ENCODE results near the gene TASP1. TPM values are rescaled to one million over a fixed set of nuclear protein-coding genes. Genes with fewer than 3 reads are reported as not detected.

Gene TASP1
- total and polyA plus RNA-seq, 8 donors = 2.9 to 33.8 (median 6.9) TPM

- 6 to 33% (median 8%) methylated on average over 1 of the region's 1 CpG for whole genome bisulfite sequencing, 5 donors
- H3K36me3 ChIP-seq = no peaks in the 10 kb centered on the region
- no peaks in the 10 kb centered on the region for H3K27me3 ChIP-seq
- no peak overlapping the region for H3K4me3 ChIP-seq
- H3K27ac ChIP-seq = no peak overlapping the region
- intact Hi-C loops (cut with DNase I; ENCODE audit: low total_unique reads) = no loop called here
- no peaks in the 10 kb centered on the region for H3K4me1 ChIP-seq
- DNase-seq = no peak
- TF ChIP-seq EP300 (IDR thresholded peaks at IDR 0.05) (no peak), CTCF (IDR thresholded peaks at IDR 0.05) (no peak), POLR2A (IDR thresholded peaks at IDR 0.05) (no peak), POLR2AphosphoS5 (IDR thresholded peaks at IDR 0.05) (no peak)
- no peaks in the 10 kb centered on the region for H3K9me3 ChIP-seq
Measured at GRCh38 chr20:13683833-13684232, 45.1 kb upstream of the TASP1 start.

GRCh38 chr20:13681248-13682125 is 42.8 kb upstream of the TASP1 start:
- WGBS, 5 donors = 57 to 84% (median 64%) methylated on average over 4 of the region's 4 CpGs
- Histone ChIP-seq H3K9me3 (no peaks in the 10 kb centered on the region), H3K36me3 (no peaks in the 10 kb centered on the region), H3K27me3 (no peaks in the 10 kb centered on the region), H3K27ac (no peak overlapping the region), H3K4me1 (no peaks in the 10 kb centered on the region), H3K4me3 (no peak overlapping the region)
- TF ChIP-seq CTCF (IDR thresholded peaks at IDR 0.05) (no peak), EP300 (IDR thresholded peaks at IDR 0.05) (no peak), POLR2A (IDR thresholded peaks at IDR 0.05) (no peak), POLR2AphosphoS5 (IDR thresholded peaks at IDR 0.05) (no peak)
- peak in 1 of 2 donors; percentile 44 for DNase-seq
- intact Hi-C loops (cut with DNase I; ENCODE audit: low total_unique reads) = no loop called here

- no peak for TF ChIP-seq CTCF (IDR thresholded peaks at IDR 0.05)
- no peak for TF ChIP-seq POLR2A (IDR thresholded peaks at IDR 0.05)
- no peak for TF ChIP-seq POLR2AphosphoS5 (IDR thresholded peaks at IDR 0.05)
- TF ChIP-seq EP300 (IDR thresholded peaks at IDR 0.05) = no peak
- Histone ChIP-seq H3K27ac (no peak overlapping the region), H3K4me3 (no peak overlapping the region), H3K36me3 (no peaks in the 10 kb centered on the region), H3K27me3 (no peaks in the 10 kb centered on the region), H3K4me1 (no peaks in the 10 kb centered on the region), H3K9me3 (no peaks in the 10 kb centered on the region)
- intact Hi-C loops (cut with DNase I; ENCODE audit: low total_unique reads) = no loop called here
- no peak for DNase-seq
- WGBS, 5 donors = 26 to 60% (median 50%) methylated on average over 1 of the region's 1 CpG
Measured at GRCh38 chr20:13678944-13679343, 40.2 kb upstream of the TASP1 start.

- WGBS, 5 donors = 75 to 91% (median 87%) methylated on average over 4 of the region's 4 CpGs
- intact Hi-C loops (cut with DNase I; ENCODE audit: low total_unique reads) = no loop called here
- no peak for TF ChIP-seq EP300 (IDR thresholded peaks at IDR 0.05)
- TF ChIP-seq CTCF (IDR thresholded peaks at IDR 0.05) = no peak
- no peak for TF ChIP-seq POLR2A (IDR thresholded peaks at IDR 0.05)
- no peak for TF ChIP-seq POLR2AphosphoS5 (IDR thresholded peaks at IDR 0.05)
Measured at GRCh38 chr20:13677241-13677640, 38.5 kb upstream of the TASP1 start.

More at GRCh38 chr20:13677241-13677640, 38.5 kb upstream of the TASP1 start:
- H3K9me3 ChIP-seq = no peaks in the 10 kb centered on the region
- no peaks in the 10 kb centered on the region for H3K4me1 ChIP-seq
- peak in 1 of 2 donors; percentile 75 for DNase-seq
- no peaks in the 10 kb centered on the region for H3K27me3 ChIP-seq
- no peak overlapping the region for H3K4me3 ChIP-seq
- no peaks in the 10 kb centered on the region for H3K36me3 ChIP-seq
- H3K27ac ChIP-seq = no peak overlapping the region
